Body of pancreas (tissue), 4 donors: ENCODE results near the gene ANKRD2.

Experiments used
- CTCF ChIP-seq, 7 experiments: fragments of 450-650 bp in 4 of 7; fragments of 200-600 bp in 3 of 7; sonication (generic) in 3 of 7; IDR thresholded peaks; one replicate each; pipeline ENCODE4 v1.5.1; 2016 to 2019; ENCODE audit warnings: antibody characterized with exemption in 7 of 7
- POLR2A ChIP-seq, 3 donors: fragments of 450-650 bp; IDR thresholded peaks; one replicate each; pipeline ENCODE4 v1.6.1; 2016; ENCODE audit warnings: antibody characterized with exemption in 3 of 3, mild to moderate bottlenecking in 2 of 3

DNA sequence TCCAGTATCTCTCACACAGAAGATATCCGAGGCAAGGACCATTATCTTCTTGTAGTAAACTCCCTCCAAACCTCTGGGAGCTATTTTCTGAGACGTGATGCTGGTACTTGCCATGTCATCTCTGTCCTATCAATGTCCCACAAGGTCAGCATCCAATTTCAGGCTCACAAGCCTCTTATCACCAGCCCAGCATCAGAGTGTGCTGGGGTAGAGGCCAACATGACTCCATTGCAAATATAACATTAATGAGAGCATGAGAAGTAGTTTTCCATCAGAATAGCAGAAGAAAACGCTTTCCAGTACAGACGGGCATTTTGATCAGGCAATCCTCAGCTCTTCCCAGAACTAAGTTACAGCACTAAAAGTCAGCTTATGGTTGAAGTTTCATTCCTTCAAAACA, 55.2 kb downstream of the ANKRD2 start:
- TF ChIP-seq CTCF (IDR thresholded peaks at IDR 0.05) (no peak), POLR2A (IDR thresholded peaks at IDR 0.05) (no peak)
